Fibroblast of skin of right biceps (primary cell): ENCODE results near the gene GPR149.
"Not testable (repeated sequence)": the region's sequence is repeated elsewhere in the genome, so short reads cannot be mapped to it uniquely, and the experiment has no call there.

Experiments
- DNase-seq: peaks from one replicate; pipeline ENCODE4 v3.0.0-alpha.2; 2013

The GPR149 gene

GRCh38 chr3:154430014-154430413 lies at the start of gene GPR149:
Gene GPR149, minus strand, starts transcription at chr3:154430190. Its CDS starts 575 bp downstream, at chr3:154429615.
- peak; percentile 1 for DNase-seq

- DNase-seq: no peak
These were observed 43.8 kb upstream of the GPR149 start for GRCh38 chr3:154473769-154474168.

GRCh38 chr3:154469585-154469984 lies 39.6 kb upstream of the GPR149 start:
- DNase-seq: no peak

GRCh38 chr3:154464440-154465190 lies 34.6 kb upstream of the GPR149 start:
- no peak for DNase-seq

GRCh38 chr3:154458560-154458959 lies 28.6 kb upstream of the GPR149 start:
- no peak for DNase-seq

GRCh38 chr3:154439081-154439480 lies 9.1 kb upstream of the GPR149 start:
- not testable (repeated sequence) for DNase-seq

DNA sequence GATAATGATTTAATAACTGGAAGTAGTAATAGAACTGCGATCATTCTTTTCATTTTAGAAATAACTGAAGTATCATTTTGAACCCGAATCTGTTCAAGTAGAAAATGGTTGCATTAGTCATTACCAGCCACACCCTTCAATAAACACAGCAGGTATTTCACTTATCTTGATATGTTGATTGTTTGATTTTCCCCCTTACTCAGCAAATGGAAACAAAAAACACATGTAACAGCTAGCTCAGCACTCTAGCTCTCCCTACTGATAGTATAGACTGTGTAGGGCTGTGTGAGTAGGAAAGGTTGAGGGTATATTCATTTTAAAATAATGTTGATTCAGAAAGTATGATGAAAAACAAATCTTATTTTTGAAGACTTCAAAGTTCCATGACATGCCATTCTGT lies 1.1 kb upstream of the GPR149 start:
- no peak for DNase-seq

DNA sequence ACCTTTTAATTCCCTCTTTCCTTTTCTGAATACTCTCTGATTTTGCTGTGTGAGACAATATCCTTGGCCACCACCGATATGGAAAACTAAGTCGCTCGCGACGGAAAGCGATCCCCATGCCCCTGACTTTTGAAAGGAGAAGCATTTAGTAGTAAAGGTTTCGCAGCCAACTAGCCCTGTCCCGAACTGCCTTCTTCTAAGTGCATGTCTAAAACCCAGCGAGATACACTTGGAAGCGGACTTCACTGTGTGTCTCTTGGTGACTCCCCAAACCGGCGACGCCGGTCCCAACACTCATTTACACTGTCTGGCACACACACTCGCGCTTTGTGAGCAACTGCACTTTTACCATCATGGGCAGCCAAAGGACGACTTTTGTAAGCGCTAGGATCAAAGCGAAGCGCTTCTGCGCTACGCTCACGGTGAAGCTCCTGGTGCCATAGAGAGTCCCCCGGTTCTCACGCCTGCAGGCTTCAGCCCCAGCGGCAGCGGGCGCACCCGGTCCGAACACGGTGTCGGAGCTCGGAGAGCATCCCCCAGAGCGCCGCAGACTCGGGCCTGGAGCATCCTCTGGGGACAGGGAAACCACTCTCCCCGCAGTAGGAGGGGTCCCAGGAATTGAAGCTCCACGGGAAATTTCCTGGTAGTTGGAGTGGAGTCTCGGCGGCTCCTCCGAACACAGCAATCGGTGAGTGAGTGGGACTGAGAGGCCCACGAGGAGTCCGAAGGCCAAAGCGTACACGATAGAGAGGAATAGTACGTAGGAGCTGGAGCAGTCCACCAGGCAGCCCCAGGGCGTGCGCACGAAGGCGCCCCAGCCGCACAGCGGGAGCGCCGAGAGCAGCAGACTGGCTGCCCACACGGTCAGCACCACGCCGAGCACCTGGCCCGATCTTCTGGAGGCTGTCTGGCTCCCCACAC lies 1.4 kb downstream of the GPR149 start:
- peak; percentile 8 for DNase-seq

DNA sequence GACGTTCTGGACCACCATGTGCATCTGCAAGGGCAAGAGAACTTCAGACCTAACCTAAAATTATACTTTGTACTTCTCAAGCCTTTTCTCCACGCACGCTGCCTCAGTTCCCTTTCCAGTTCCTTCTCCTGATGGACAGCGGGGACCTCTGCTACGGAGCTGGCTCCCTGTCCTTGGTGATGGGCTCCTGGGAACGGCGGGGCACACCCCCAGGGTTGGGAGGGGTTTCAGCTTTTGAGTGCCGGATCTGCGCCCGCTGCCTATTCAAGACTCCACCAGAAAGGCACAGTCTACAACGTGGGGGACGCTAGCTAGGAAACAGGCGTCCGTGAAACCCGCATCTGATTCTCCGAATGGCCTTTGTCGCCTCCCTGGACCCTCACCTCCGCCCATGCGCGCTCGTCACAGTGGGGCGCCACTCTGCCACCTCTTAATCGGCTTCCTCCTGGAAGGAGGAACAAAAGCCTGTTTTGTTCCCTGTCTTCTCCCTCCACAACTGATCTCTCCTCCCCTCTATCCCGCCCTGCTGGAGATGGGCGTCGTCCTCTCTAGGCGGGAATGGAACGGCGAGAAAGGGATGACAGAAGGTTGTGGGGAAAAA lies 2.2 kb downstream of the GPR149 start:
- no peak for DNase-seq

DNA sequence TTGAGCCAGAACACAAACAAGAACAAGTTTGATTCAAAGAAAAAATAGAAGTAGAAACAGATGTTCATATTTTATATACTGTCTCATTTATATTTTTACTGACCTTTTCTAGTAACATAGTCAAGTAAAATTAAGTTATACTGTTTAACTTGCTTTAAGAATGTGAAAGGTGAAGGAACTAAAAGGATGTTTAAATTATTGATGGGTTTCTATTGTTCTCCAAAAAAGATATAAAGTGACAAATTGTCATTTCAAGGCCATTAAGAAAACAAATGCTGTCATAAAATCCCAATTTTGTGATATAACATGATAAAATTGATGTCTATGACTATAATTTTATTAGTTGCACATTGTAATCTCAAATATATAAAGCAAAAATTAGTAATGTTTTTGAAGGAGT lies 7.3 kb downstream of the GPR149 start:
- DNase-seq: no peak

DNA sequence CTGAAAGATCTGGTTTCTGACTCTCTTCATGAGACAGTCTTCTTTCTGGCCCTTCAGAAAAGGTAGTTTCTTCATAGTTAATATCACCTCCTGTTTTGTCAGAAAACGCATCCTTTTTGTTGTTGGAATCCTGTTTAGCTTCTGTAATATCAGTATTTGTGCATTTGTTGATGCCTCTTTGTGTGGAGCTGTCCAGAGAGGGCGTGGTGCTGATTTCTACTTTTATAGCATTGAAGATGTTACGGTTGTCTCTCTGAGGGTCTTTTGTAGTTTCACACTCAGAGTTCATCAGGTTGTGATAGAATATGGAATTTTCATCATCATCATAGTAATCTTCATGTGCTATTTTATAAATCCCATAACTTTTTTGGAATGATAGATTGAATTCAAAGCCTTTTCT lies 8.9 kb downstream of the GPR149 start:
- peak; percentile 20 for DNase-seq

DNA sequence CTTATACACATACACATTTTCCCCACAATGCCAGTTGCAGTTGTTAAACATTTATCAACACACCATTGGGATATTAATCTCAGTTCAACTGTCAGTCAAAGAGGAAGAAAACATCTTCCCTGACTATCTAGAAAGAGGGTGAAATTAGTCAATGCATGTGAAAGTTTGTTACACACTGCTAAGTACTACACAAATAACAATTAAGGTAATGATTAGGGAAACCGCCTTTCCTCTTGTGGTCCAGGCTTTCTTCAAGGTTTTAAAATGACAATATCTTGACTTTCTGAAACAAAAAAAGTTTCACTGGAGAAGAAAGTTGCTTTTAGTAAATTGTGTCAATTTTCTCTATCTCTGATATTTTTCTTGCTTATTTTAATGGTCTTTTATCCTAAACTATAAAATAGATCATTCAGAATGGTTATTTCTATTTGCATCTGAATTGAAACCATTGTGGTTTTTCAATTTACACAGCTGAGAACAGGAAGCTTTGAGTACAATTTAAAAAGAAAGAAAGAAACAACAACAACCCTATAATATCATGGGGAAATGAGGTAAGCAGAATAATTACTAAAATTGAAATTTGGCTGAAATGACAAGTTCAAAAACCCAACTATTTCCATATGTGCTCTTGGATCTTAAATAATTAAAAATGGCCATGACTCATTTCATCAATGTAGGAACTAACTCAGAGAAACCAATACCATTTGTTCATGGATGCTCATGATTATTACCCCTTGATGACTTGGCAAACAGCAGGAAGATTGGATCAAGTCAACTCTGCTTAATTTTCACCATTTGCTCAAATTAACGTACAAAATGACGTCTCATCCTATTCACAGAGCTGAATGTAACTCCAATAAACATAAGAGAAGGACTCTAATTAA lies 31.7 kb downstream of the GPR149 start:
- DNase-seq: no peak

- no peak for DNase-seq
These were observed 40.1 kb downstream of the GPR149 start for GRCh38 chr3:154389861-154390260.

DNA sequence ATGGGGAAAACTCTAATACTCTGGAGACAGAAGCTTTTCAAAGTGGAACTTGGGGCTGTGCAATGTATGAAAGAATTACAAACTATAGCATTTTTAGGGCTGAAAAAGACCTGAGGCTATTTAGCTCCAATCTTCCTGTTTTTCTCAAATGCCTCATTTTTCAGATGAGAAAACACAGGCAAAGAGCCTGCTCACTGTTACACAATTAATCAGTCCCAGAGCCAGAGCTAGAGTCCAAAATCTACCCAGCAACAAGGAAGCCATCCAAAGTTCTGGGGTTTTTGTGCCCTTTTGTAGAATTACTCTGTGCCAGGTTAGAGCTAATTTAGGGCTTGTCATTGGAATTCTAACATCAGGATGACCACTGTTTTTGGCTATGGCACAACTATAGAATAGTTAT lies 45.5 kb downstream of the GPR149 start:
- DNase-seq: no peak

DNA sequence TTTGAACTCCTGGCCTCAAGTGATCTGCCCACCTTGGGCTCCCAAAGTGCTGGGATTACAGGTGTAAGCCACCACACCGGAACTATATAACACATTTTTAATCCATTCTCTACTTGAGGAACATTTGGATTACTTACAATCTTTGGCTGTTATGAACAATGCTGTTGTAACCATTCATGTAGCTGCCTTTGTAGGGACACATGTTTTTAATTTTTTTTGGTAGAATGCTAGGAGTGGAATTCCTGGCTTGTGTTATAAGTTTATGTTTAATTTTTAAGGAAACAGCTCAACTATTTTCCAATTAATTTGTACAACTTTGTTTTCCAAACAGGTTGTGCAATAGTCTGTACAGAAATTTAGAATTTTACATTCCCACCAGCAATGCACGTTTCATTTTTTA lies 51.7 kb downstream of the GPR149 start:
- no peak for DNase-seq

DNA sequence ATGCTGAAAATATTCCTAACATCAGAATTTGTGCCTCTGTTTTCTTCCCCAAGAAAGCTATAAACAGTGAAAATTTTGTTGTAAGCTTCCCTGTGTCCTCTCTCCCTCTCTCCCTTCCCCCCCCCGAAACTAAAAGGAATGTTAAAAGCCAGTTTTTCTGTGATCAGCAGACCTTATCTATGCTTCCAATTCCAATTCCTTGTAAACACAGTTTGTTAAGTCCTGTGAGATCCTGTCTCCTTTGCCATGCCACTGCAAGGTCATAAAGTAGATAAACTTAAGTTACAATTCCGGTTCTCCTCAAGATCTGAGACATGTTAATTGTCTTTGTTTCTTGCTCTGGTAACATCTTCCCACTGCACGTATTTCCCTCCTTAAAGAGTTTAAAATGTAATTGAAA lies 62.8 kb downstream of the GPR149 start:
- no peak for DNase-seq

- no peak for DNase-seq
These were observed 65.1 kb downstream of the GPR149 start for GRCh38 chr3:154364849-154365248.

DNA sequence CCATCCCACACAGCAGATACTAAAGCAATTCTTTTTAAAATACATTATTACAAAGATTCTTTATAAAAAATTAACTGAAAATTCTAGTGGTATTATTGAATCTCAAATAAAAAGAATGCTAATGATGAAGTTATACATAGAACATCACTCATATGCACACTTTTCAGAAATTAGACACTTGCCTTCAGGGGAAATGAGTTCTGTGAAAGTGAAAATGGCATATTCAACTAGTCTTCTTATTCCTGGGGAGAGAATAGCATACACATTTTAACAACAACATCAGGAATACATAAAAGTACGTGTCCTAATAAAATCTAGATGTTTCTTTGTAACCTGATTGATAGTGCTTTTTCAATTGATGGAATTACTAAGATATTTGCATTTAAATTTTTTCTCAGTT lies 68.9 kb downstream of the GPR149 start:
- DNase-seq: no peak

GRCh38 chr3:154356009-154356408 lies 74.0 kb downstream of the GPR149 start:
- no peak for DNase-seq

DNA sequence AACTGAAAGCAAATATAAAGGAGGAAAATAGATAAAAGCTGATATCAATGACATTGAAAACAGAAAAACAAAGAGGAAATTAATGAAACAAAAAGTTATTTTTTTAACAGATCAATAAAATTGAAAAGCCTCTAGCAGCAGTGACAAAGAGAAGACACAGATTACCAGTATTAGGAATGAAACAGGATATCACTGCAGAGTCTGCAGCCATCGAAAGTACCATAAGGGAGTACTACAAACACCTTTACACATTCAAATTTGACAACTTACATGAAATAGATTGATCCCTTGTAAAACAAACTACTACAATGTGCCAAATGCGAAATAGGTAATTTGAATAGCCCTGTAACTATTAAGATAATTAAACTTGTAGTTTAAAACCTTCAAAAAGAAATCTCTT lies 80.8 kb downstream of the GPR149 start:
- no peak for DNase-seq

DNA sequence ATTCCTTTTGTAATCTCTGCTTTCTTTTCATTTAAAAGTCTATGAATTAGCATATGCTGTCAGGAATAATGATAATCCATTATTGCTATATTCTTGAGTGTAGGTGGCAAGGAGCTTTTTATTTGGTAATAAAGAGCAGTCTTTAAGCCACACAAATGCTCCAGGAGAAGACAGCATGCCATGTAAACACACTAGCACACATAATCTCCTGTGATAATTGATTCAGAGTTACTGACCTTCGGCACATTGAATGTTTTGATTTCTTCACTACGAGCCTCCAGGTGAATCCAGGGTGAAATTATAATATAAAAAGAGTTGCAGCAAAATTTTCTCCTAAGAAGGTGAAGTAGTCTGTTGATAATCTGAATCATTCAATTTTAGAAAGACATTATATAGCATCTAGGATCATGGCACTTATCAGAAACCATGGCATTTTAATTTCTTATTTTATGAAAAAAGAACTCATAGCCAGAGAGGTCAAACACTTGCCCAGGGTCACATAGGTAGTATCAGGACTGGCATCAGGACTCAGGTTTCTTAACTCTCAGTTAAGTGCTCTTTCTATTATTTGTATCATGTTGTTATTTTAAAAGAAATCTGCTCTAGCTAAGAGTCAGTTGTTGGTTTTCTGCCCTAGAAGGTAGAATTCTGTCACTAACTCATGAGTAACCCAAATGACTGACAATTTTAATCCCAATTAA lies 84.4 kb downstream of the GPR149 start:
- no peak for DNase-seq

- DNase-seq: no peak
These were observed 91.4 kb downstream of the GPR149 start for GRCh38 chr3:154338570-154338969.
